ENCODE measurements around the gene ZNF24. TPM values are rescaled to one million over a fixed set of nuclear protein-coding genes. Genes with fewer than 3 reads are reported as not detected.

ZNF24 gene
- total and polyA plus RNA-seq, 8 donors = 7.5 to 37.8 (median 21.3) TPM

DNA sequence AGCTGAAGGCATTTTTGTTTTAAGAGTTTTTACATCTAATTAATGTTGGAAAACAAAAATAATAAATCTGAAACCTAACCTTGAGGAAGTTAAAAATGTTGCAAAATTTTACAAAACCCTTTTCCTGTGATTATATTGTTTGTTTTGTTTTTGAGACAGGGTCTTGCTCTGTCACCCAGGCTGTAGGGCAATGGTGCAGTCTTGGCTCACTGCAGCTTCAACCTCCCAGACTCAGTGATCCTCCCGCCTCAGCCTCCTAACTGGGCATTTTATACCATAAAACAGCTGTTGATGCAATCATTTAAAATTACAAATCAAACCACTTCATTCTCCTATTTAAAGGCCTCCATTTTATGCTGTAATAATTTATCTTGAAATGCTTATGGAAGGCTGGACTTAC lies 1.7 kb upstream of the ZNF24 start:
- 82 to 87% methylated on average over 1 of the region's 1 CpG for WGBS, 2 donors
- FAIRE-seq = no peak
- DNase-seq = no peak
- ATAC-seq = no peak
- no peaks in the 10 kb centered on the region for H3K9me3 ChIP-seq
- peak overlapping the region; percentile 95 to 99 (median 98) for H3K27ac ChIP-seq
- TF ChIP-seq, protein P1, sequence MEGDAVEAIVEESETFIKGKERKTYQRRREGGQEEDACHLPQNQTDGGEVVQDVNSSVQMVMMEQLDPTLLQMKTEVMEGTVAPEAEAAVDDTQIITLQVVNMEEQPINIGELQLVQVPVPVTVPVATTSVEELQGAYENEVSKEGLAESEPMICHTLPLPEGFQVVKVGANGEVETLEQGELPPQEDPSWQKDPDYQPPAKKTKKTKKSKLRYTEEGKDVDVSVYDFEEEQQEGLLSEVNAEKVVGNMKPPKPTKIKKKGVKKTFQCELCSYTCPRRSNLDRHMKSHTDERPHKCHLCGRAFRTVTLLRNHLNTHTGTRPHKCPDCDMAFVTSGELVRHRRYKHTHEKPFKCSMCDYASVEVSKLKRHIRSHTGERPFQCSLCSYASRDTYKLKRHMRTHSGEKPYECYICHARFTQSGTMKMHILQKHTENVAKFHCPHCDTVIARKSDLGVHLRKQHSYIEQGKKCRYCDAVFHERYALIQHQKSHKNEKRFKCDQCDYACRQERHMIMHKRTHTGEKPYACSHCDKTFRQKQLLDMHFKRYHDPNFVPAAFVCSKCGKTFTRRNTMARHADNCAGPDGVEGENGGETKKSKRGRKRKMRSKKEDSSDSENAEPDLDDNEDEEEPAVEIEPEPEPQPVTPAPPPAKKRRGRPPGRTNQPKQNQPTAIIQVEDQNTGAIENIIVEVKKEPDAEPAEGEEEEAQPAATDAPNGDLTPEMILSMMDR (IDR thresholded peaks at IDR 0.05) = no peak
- H3K4me3 ChIP-seq = peak overlapping the region in 1 of 4 donors; percentile 89
- peaks cover 0 to 28% (median 21%) of the 10 kb centered on the region in 3 donors for H3K4me1 ChIP-seq
- H3K36me3 ChIP-seq = no peaks in the 10 kb centered on the region
- H3K27me3 ChIP-seq = no peaks in the 10 kb centered on the region
- intact Hi-C loops (cut with DNase I) = no loop called here

DNA sequence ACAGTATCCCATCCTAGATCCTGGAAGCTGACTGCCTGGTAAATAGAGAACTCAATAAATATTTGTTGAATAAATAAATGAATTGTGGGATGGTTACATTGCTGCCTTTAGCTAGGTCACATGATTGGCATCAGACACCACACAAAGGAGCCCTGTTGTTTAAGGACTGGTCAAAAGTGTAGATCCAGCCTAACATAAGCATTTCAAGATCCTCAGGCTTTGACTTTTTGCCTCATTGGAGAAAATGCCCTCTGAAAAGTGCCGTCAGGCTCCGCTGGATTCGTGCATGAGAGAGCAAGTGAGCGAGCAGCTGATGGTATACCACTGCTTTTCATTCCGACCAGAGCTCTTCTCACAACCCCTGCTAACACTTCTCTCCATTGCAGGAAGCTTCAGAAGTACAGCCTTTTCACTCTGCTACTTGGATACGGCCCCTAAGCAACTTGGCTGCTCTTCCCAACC lies 1.3 kb upstream of the ZNF24 start:
- no peaks in the 10 kb centered on the region for H3K27me3 ChIP-seq
- 5 to 9% methylated on average over 6 of the region's 6 CpGs for WGBS, 2 donors
- no peaks in the 10 kb centered on the region for H3K36me3 ChIP-seq
- H3K27ac ChIP-seq = peak overlapping the region; percentile 95 to 99 (median 98)
- no peak for FAIRE-seq
- TF ChIP-seq, protein P1 (IDR thresholded peaks at IDR 0.05) = no peak
- DNase-seq = peak in 4 of 6 donors; percentile 21 to 39 (median 28)
- peak; percentile 24 to 42 (median 30) for ATAC-seq
- H3K4me3 ChIP-seq = peak overlapping the region in 2 of 4 donors; percentile 89 to 92
- intact Hi-C loops (cut with DNase I) = no loop called here
- H3K4me1 ChIP-seq = peaks cover 0 to 28% (median 21%) of the 10 kb centered on the region in 3 donors
- H3K9me3 ChIP-seq = no peaks in the 10 kb centered on the region

DNA sequence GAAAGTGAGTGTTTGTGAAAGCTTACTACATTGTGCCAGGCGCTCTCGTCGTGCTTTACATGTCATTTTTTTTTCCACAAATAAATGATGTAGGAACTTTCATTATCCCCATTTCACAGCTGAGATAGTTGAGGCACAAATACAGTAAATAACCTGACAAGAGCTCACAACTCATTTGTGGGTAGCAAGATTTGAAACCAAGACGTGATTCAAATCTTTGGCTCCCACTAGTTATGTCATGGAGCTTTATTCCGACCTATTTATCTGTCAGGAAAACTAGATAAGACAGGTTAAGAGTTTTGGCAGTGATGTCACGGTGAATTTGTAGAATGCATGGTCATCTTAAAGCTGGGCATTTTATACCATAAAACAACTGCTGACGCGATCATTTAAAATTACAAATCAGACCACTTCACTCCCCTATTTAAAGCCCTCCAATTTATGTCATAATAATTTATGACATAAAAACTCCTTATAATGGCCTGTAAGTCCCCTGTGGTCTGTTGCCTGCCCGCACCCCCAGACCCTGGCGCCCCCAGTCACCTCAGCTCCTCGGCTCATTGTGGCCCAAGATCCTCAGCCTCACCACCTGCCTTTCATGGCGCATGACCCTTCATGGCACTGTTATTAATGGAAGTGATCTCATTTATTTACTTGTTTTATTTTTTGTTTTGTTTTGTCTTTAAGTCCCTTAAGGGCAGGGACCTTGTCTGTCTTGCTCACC lies 678 bp upstream of the ZNF24 start:
- no peaks in the 10 kb centered on the region for H3K9me3 ChIP-seq
- TF ChIP-seq, protein P1 (IDR thresholded peaks at IDR 0.05) = no peak
- peak; percentile 6 to 17 (median 16) for ATAC-seq
- intact Hi-C loops (cut with DNase I) = no loop called here
- 33% methylated on average over 12 of the region's 12 CpGs for WGBS, 2 donors
- H3K27me3 ChIP-seq = no peaks in the 10 kb centered on the region
- H3K36me3 ChIP-seq = peaks cover 0 to 6% (median under 1%) of the 10 kb centered on the region in 3 donors
- DNase-seq = peak in 5 of 6 donors; percentile 26 to 53 (median 34)
- peak overlapping the region; percentile 54 to 92 (median 89) for H3K4me3 ChIP-seq
- H3K4me1 ChIP-seq = peaks cover 0 to 28% (median 21%) of the 10 kb centered on the region in 3 donors
- no peak for FAIRE-seq
- peak overlapping the region; percentile 95 to 99 (median 98) for H3K27ac ChIP-seq

DNA sequence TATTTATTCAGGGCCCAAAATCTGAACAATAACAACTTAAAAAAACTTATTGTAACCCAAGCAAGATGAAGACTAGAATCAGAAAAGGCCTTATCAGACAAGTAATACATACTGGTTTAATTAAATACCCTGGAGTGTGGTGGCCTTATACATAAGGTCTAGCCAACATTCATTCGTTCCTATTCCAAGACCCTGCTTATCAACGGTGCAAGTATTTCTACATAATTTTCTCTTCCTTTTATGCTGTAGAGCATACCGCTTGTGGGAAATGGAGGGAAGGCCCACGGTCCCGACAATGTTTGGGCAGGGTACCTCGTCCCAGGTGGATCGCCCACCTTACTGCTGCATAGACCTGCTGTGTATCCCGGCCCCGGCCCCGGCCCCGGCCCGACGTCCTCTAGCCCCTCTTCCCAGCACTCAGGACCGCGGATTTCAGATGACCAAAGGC lies 708 bp downstream of the ZNF24 start:
- 0 to 2% methylated on average over 15 of the region's 15 CpGs for WGBS, 2 donors
- H3K27me3 ChIP-seq = no peaks in the 10 kb centered on the region
- H3K4me3 ChIP-seq = peak overlapping the region; percentile 54 to 92 (median 89)
- TF ChIP-seq, protein P1 (IDR thresholded peaks at IDR 0.05) = no peak
- peaks cover 0 to 20% (median 15%) of the 10 kb centered on the region in 3 donors for H3K36me3 ChIP-seq
- FAIRE-seq (no peak), DNase-seq (no peak), ATAC-seq (no peak)
- intact Hi-C loops (cut with DNase I) = no loop called here
- peaks cover 0 to 28% (median 24%) of the 10 kb centered on the region in 3 donors for H3K4me1 ChIP-seq
- H3K27ac ChIP-seq = peak overlapping the region; percentile 95 to 99 (median 98)
- H3K9me3 ChIP-seq = no peaks in the 10 kb centered on the region
